Left lung (tissue), 10 donors: ENCODE results near the gene TMEM117. TPM values are rescaled to one million over a fixed set of nuclear protein-coding genes. Genes with fewer than 3 reads are reported as not detected.

Experiments used
- ATAC-seq: fragments of 200-7000 bp; cut with Tn5 transposase; one replicate; pipeline ENCODE4 v1.9.1; 2020; ENCODE audit warnings: moderate library complexity
- DNase-seq, 4 donors: peaks; one replicate each; pipeline ENCODE4 v3.0.0-alpha.2; 2013 to 2020
- H3K27ac ChIP-seq, 2 donors: fragments of 200-600 bp; sonication (generic) in 1 of 2; one replicate each; pipeline versions ENCODE4 v1.5.0 to v1.8.0; 2020 to 2021
- H3K27me3 ChIP-seq, 2 donors: fragments of 200-600 bp; sonication (generic) in 1 of 2; one replicate each; pipeline versions ENCODE4 v1.5.0 to v1.8.0; 2020 to 2021
- H3K36me3 ChIP-seq, 2 donors: fragments of 200-600 bp; sonication (generic) in 1 of 2; one replicate each; pipeline versions ENCODE4 v1.5.0 to v1.8.0; 2020 to 2021
- H3K4me1 ChIP-seq, 2 donors: fragments of 200-600 bp; one replicate each; pipeline ENCODE4 v1.8.0; 2021
- H3K4me3 ChIP-seq, 2 donors: fragments of 200-600 bp; sonication (generic) in 1 of 2; one replicate each; pipeline versions ENCODE4 v1.5.0 to v1.8.0; 2020 to 2021; ENCODE audit warnings: mild to moderate bottlenecking in 1 of 2
- H3K9me3 ChIP-seq, 2 donors: fragments of 200-600 bp; sonication (generic) in 1 of 2; one replicate each; pipeline versions ENCODE4 v1.5.0 to v1.8.0; 2020 to 2021
- CTCF ChIP-seq, 2 donors: fragments of 200-600 bp; sonication (generic) in 1 of 2; IDR thresholded peaks; one replicate each; pipeline versions ENCODE4 v1.5.0 to v1.8.0; 2021; ENCODE audit warnings: antibody characterized with exemption in 2 of 2
- intact Hi-C, 2 donors: fragments of 100-400 bp; cut with DNase I; formaldehyde crosslinking; loops; one replicate each; pipeline versions ENCODE4 v1.11.2 to v1.14.2; 2022
- polyA plus RNA-seq, 6 donors: library from polyadenylated mRNA; unstranded; fragments of 120-200 nt; gene quantifications; one replicate each; pipeline ENCODE4 v1.2.1, GENCODE V29; 2013; ENCODE audit not compliant: insufficient read length in 6 of 6
- total RNA-seq, 2 donors: library from RNA; stranded (reverse); fragmentation: NEBNext Ultra II Directional; extraction: Animal tissue kit (Norgen Biotek cat#: 25700); gene quantifications; one replicate each; pipeline ENCODE4 v1.2.1, GENCODE V29; 2021
- donor health status: DM: no; HTN: yes; CAD: no.
- donor health status: DM: no; HTN: no; CAD: no.

TMEM117 gene
- total and polyA plus RNA-seq, 8 donors, result 3.9 to 7.9 (median 6.7) TPM

- Histone ChIP-seq H3K4me3 (no peak overlapping the region), H3K36me3 (peaks cover 0 to 10% of the 10 kb centered on the region in 2 donors), H3K27ac (peak overlapping the region in 1 of 2 donors; percentile 98), H3K4me1 (peaks cover 0 to 46% of the 10 kb centered on the region in 2 donors), H3K9me3 (no peaks in the 10 kb centered on the region), H3K27me3 (peaks cover 0 to 9% of the 10 kb centered on the region in 2 donors)
- TF ChIP-seq CTCF (IDR thresholded peaks at IDR 0.05), result no peak
- no peak for DNase-seq
- intact Hi-C loops, result no loop called here
- no peak for ATAC-seq
Measured at GRCh38 chr12:43807386-43807785, 28.5 kb upstream of the TMEM117 start.

- no peak for ATAC-seq
- TF ChIP-seq CTCF (IDR thresholded peaks at IDR 0.05), result no peak
- Histone ChIP-seq H3K9me3 (no peaks in the 10 kb centered on the region), H3K27me3 (peaks cover 0 to 23% of the 10 kb centered on the region in 2 donors), H3K4me3 (no peak overlapping the region), H3K27ac (no peak overlapping the region), H3K4me1 (peaks cover 0 to 10% of the 10 kb centered on the region in 2 donors), H3K36me3 (no peaks in the 10 kb centered on the region)
- DNase-seq, result no peak
- intact Hi-C loops, result no loop called here
Measured at GRCh38 chr12:43812057-43812456, 23.8 kb upstream of the TMEM117 start.

GRCh38 chr12:43812926-43813325, 23.0 kb upstream of the TMEM117 start:
- Histone ChIP-seq H3K36me3 (no peaks in the 10 kb centered on the region), H3K27ac (no peak overlapping the region), H3K9me3 (no peaks in the 10 kb centered on the region), H3K27me3 (peaks cover 0 to 23% of the 10 kb centered on the region in 2 donors), H3K4me3 (no peak overlapping the region), H3K4me1 (peaks cover 0 to 2% of the 10 kb centered on the region in 2 donors)
- TF ChIP-seq CTCF (IDR thresholded peaks at IDR 0.05), result no peak
- intact Hi-C loops, result no loop called here
- no peak for ATAC-seq
- DNase-seq, result no peak

GRCh38 chr12:43815416-43815815, 20.5 kb upstream of the TMEM117 start:
- peaks cover 0 to 23% of the 10 kb centered on the region in 2 donors for H3K27me3 ChIP-seq
- ATAC-seq, result no peak
- no peak overlapping the region for H3K4me3 ChIP-seq
- intact Hi-C loops, result no loop called here
- no peak for DNase-seq
- H3K9me3 ChIP-seq, result no peaks in the 10 kb centered on the region
- no peak overlapping the region for H3K27ac ChIP-seq
- no peaks in the 10 kb centered on the region for H3K4me1 ChIP-seq
- TF ChIP-seq CTCF (IDR thresholded peaks at IDR 0.05), result no peak
- no peaks in the 10 kb centered on the region for H3K36me3 ChIP-seq

- TF ChIP-seq CTCF (IDR thresholded peaks at IDR 0.05), result no peak
- no peak for ATAC-seq
- no peaks in the 10 kb centered on the region for H3K9me3 ChIP-seq
- intact Hi-C loops, result no loop called here
- peaks cover 0 to 19% of the 10 kb centered on the region in 2 donors for H3K27me3 ChIP-seq
- H3K4me1 ChIP-seq, result no peaks in the 10 kb centered on the region
- DNase-seq, result no peak
- no peak overlapping the region for H3K4me3 ChIP-seq
- no peaks in the 10 kb centered on the region for H3K36me3 ChIP-seq
- H3K27ac ChIP-seq, result no peak overlapping the region
Measured at GRCh38 chr12:43816168-43816567, 19.7 kb upstream of the TMEM117 start.
